Measurements from ENCODE around the gene MED26. TPM values are rescaled to one million over a fixed set of nuclear protein-coding genes. Genes with fewer than 3 reads are reported as not detected.

The MED26 gene
- total RNA-seq, 1 donor from 2014 or later = 3.5 TPM

DNA sequence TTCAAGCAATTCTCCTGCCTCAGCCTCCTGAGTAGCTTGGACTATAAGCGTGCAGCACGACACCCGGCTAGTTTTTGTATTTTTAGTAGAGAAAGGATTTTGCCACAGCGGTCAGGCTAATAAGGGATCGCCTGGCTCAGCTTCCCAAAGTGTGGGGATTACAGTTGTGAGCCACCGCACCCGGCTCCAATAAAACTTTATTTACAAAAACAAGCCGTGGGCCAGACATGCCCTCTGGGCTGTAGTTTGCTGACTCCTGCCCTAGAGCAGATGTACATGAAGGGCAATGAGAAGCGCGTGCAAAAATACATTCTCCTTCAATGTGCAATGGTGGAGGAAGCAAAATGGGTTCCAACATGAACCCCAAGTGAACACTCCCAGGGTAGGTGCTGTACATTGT, 13.7 kb upstream of the MED26 start:
- no peak overlapping the region for H3K4me3 ChIP-seq
- no peaks in the 10 kb centered on the region for H3K9me3 ChIP-seq
- TF ChIP-seq, protein P1, sequence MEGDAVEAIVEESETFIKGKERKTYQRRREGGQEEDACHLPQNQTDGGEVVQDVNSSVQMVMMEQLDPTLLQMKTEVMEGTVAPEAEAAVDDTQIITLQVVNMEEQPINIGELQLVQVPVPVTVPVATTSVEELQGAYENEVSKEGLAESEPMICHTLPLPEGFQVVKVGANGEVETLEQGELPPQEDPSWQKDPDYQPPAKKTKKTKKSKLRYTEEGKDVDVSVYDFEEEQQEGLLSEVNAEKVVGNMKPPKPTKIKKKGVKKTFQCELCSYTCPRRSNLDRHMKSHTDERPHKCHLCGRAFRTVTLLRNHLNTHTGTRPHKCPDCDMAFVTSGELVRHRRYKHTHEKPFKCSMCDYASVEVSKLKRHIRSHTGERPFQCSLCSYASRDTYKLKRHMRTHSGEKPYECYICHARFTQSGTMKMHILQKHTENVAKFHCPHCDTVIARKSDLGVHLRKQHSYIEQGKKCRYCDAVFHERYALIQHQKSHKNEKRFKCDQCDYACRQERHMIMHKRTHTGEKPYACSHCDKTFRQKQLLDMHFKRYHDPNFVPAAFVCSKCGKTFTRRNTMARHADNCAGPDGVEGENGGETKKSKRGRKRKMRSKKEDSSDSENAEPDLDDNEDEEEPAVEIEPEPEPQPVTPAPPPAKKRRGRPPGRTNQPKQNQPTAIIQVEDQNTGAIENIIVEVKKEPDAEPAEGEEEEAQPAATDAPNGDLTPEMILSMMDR (IDR thresholded peaks at IDR 0.05) = no peak
- H3K27ac ChIP-seq = no peak overlapping the region
- no peak for DNase-seq (ENCODE audit: low spot score in 2 of 2)
- H3K27me3 ChIP-seq = no peaks in the 10 kb centered on the region
- no peaks in the 10 kb centered on the region for H3K4me1 ChIP-seq
- H3K36me3 ChIP-seq = peaks cover 53 to 62% of the 10 kb centered on the region in 2 donors
- intact Hi-C loops (cut with DNase I) = no loop called here

DNA sequence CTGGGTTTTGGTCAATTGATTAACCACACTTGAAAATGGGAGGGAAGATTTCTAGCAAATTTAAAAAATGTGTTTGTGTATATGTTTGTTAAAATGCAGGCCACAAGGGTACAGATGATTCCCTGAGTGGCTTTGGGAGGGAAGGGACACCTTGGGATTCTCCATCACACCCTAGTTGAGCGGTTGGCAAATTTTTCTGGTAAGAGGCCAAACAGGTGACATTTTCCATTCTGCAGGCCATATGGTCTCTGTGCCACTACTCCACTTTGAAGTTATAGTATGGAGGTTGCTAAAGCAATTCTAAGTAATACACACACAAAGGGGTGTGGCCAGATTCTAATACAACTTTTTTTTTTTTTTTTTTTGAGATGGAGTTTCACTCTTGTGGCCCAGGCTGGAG, 12.9 kb upstream of the MED26 start:
- TF ChIP-seq, protein P1 (IDR thresholded peaks at IDR 0.05) = no peak
- no peaks in the 10 kb centered on the region for H3K27me3 ChIP-seq
- intact Hi-C loops (cut with DNase I) = no loop called here
- H3K27ac ChIP-seq = no peak overlapping the region
- H3K4me3 ChIP-seq = no peak overlapping the region
- no peaks in the 10 kb centered on the region for H3K9me3 ChIP-seq
- no peaks in the 10 kb centered on the region for H3K4me1 ChIP-seq
- DNase-seq (ENCODE audit: low spot score in 2 of 2) = no peak
- H3K36me3 ChIP-seq = peaks cover 48 to 56% of the 10 kb centered on the region in 2 donors

DNA sequence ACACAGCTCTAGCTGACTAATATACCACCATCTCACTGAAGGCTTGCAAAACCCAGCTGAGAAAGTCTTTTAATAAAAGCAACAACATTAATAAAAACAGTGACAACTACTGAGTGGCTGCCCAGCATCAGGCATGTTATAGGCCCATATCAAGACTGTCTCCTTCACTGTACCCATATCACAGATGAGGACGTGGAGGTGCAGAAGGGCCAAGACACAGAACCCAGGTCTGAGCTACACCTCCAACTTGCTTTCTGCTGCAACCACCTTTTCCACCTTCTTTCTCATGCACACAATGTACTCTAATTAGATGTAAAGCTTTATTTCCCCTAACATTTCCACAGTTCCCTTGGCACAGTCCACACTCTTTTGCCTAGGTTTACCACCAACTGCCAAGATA, 10.7 kb upstream of the MED26 start:
- intact Hi-C loops (cut with DNase I) = no loop called here
- Histone ChIP-seq H3K9me3 (no peaks in the 10 kb centered on the region), H3K36me3 (peaks cover 31 to 50% of the 10 kb centered on the region in 2 donors), H3K27me3 (no peaks in the 10 kb centered on the region), H3K4me1 (no peaks in the 10 kb centered on the region), H3K4me3 (no peak overlapping the region), H3K27ac (no peak overlapping the region)
- TF ChIP-seq, protein P1 (IDR thresholded peaks at IDR 0.05) = no peak
- DNase-seq (ENCODE audit: low spot score in 2 of 2) = no peak

DNA sequence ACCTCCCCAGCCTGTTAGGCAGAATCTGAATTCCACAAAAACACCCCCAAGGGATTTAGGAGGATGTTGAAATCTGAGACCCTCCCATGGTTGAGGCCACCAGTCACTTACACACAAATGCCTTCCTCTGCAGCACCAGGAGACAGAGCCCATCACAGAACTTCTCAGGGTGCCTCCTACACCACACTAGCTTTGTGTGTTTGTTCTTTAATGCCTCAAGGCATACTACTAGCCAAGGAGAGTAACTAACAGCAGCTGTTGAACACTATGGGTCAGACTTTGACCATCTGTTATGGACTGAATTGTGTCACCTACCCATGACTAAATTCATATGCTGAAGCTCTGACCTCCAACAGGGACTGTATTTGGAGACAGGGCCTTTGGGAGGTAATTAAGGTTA, 9.5 kb upstream of the MED26 start:
- Histone ChIP-seq H3K4me1 (no peaks in the 10 kb centered on the region), H3K9me3 (no peaks in the 10 kb centered on the region), H3K4me3 (no peak overlapping the region), H3K27me3 (no peaks in the 10 kb centered on the region), H3K36me3 (peaks cover 29 to 42% of the 10 kb centered on the region in 2 donors), H3K27ac (no peak overlapping the region)
- intact Hi-C loops (cut with DNase I) = no loop called here
- TF ChIP-seq, protein P1 (IDR thresholded peaks at IDR 0.05) = no peak
- DNase-seq (ENCODE audit: low spot score in 2 of 2) = no peak

DNA sequence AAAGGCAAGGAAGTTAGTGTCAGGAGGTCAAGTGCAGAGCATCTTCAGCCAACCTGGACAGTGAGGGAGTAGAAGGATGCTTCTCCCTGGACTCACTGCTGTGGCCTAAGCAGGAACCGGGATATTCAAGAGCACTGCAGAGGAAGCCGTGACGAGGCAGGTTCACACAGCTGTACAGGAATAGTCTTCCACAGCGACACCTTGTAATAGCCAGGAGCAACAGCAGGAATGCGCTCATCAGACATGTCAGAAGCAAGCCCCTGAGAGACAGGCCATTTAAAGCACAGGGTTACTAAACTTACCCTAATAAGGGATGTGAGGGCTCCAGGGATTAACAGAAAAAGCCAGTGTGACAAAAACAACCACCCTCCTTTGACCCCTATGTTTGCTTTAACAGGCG, 3.5 kb upstream of the MED26 start:
- DNase-seq (ENCODE audit: low spot score in 2 of 2) = no peak
- Histone ChIP-seq H3K4me3 (no peak overlapping the region), H3K9me3 (no peaks in the 10 kb centered on the region), H3K27me3 (no peaks in the 10 kb centered on the region), H3K27ac (no peak overlapping the region), H3K36me3 (peaks cover 15 to 20% of the 10 kb centered on the region in 2 donors), H3K4me1 (peaks cover 7 to 11% of the 10 kb centered on the region in 2 donors)
- intact Hi-C loops (cut with DNase I) = no loop called here
- TF ChIP-seq, protein P1 (IDR thresholded peaks at IDR 0.05) = no peak

All from ascending aorta (tissue), 2 donors.